HepG2 (cell line): ENCODE results near the gene RPL3. TPM values are rescaled to one million over a fixed set of nuclear protein-coding genes. Genes with fewer than 3 reads are reported as not detected.

Experiments used
- ARID5B ChIP-seq: IDR thresholded peaks from 2 replicates; pipeline ENCODE4 v1.4.0; 2020; ENCODE audit warnings: mild to moderate bottlenecking, missing genetic modification reagents
- EHMT2 ChIP-seq: fragments of 200-600 bp; sonication (generic); IDR thresholded peaks from 2 replicates; pipeline ENCODE4 v1.7.0; 2017; ENCODE audit warnings: antibody characterized with exemption, low read depth, low read length, borderline replicate concordance
- GABPB1 ChIP-seq: IDR thresholded peaks from 2 replicates; pipeline ENCODE4 v1.6.1; 2016; ENCODE audit warnings: mild to moderate bottlenecking, missing genetic modification reagents, moderate library complexity, missing compliant biosample characterization
- HNRNPH1 ChIP-seq: fragments of 200-400 bp; formaldehyde crosslinking; optimal IDR thresholded peaks from 2 replicates; pipeline ENCODE3; 2017; ENCODE audit warnings: mild to moderate bottlenecking, low read depth, low read length
- IKZF4 ChIP-seq: sonication (generic); formaldehyde crosslinking; IDR thresholded peaks from 2 replicates; pipeline ENCODE4 v1.5.1; 2020; ENCODE audit warnings: borderline replicate concordance, mild to moderate bottlenecking, low read depth, missing genetic modification reagents; ENCODE audit errors: not compliant biosample characterization
- JUNB ChIP-seq: sonication (generic); formaldehyde crosslinking; IDR thresholded peaks from 2 replicates; pipeline ENCODE4 v1.8.0; 2022; ENCODE audit warnings: missing genetic modification reagents, mild to moderate bottlenecking, borderline replicate concordance
- NFIC ChIP-seq: IDR thresholded peaks from 2 replicates; pipeline ENCODE4 v1.6.1; 2012; ENCODE audit warnings: mild to moderate bottlenecking, low read length, inconsistent platforms
- PHB2 ChIP-seq: fragments of 450-650 bp; IDR thresholded peaks from 2 replicates; pipeline ENCODE4 v1.6.1; 2018; ENCODE audit not compliant: partially characterized antibody
- PRPF4 ChIP-seq: fragments of 200-400 bp; formaldehyde crosslinking; IDR thresholded peaks from 2 replicates; pipeline ENCODE4 v1.6.1; 2016; ENCODE audit warnings: low read length, low read depth; ENCODE audit not compliant: poor library complexity, severe bottlenecking
- RARA ChIP-seq: IDR thresholded peaks from 2 replicates; pipeline ENCODE4 v1.6.1; 2016; ENCODE audit warnings: missing genetic modification reagents, missing compliant biosample characterization
- RBAK ChIP-seq: sonication (generic); formaldehyde crosslinking; IDR thresholded peaks from 2 replicates; pipeline ENCODE4 v1.5.1; 2020; ENCODE audit warnings: mild to moderate bottlenecking, missing genetic modification reagents
- RBM39 ChIP-seq: fragments of 200-400 bp; formaldehyde crosslinking; IDR thresholded peaks from one replicate; pipeline ENCODE4 v1.6.1; 2018; ENCODE audit warnings: antibody characterized with exemption, mild to moderate bottlenecking, low read depth, low read length; ENCODE audit not compliant: poor library complexity, severe bottlenecking
- RFXAP ChIP-seq: sonication (generic); formaldehyde crosslinking; IDR thresholded peaks from 2 replicates; pipeline ENCODE4 v1.4.0; 2020; ENCODE audit warnings: missing genetic modification reagents, borderline replicate concordance
- SNRNP70 ChIP-seq: fragments of 200-400 bp; formaldehyde crosslinking; IDR thresholded peaks from 2 replicates; pipeline ENCODE4 v1.6.1; 2017; ENCODE audit warnings: mild to moderate bottlenecking, low read depth, low read length, moderate library complexity
- TEAD3 ChIP-seq: optimal IDR thresholded peaks from 2 replicates; pipeline ENCODE3; 2016; ENCODE audit warnings: borderline replicate concordance
- ZNF235 ChIP-seq: sonication (generic); formaldehyde crosslinking; IDR thresholded peaks from 2 replicates; pipeline ENCODE4 v1.8.1; 2023; ENCODE audit warnings: mild to moderate bottlenecking, missing genetic modification reagents, borderline replicate concordance
- ZNF772 ChIP-seq: sonication (generic); formaldehyde crosslinking; IDR thresholded peaks from 2 replicates; pipeline ENCODE4 v1.5.0; 2020; ENCODE audit warnings: mild to moderate bottlenecking, missing genetic modification reagents
- ZSCAN12 ChIP-seq: sonication (generic); formaldehyde crosslinking; IDR thresholded peaks from 2 replicates; pipeline ENCODE4 v1.9.0; 2021; ENCODE audit warnings: mild to moderate bottlenecking, missing genetic modification reagents
- polyA plus RNA-seq, 8 experiments: library from polyadenylated mRNA; depleted of rRNA in 3 of 8; stranded (reverse) in 7 of 8; unstranded in 1 of 8; fragments of >200 nt; fragmentation: Illumina TruSeq in 4 of 8; extraction: Trizol in 4 of 8; gene quantifications; 2 replicates each; pipeline versions ENCODE4 v1.2.1 to v1.2.3, GENCODE V29; 2011 to 2016; ENCODE audit warnings: low read depth in 4 of 8, missing spikeins in 1 of 8, mixed read lengths in 1 of 8; ENCODE audit not compliant: insufficient read depth in 1 of 8
- total RNA-seq, 5 experiments: library from RNA; depleted of rRNA; stranded (reverse); fragments of >200 nt; fragmentation: Illumina TruSeq; extraction: Trizol; gene quantifications; 2 replicates each; pipeline ENCODE4 v1.2.3, GENCODE V29; 2016; ENCODE audit warnings: low read depth in 1 of 5
- TF ChIP-seq, protein P1 (sequence below): IDR thresholded peaks from 2 replicates; pipeline ENCODE4 v1.6.1; 2016; ENCODE audit warnings: low read depth, control low read depth
- TF ChIP-seq, protein P2 (sequence below): sonication (generic); formaldehyde crosslinking; IDR thresholded peaks from 2 replicates; pipeline ENCODE4 v1.5.0; 2020; ENCODE audit warnings: missing genetic modification reagents
- TF ChIP-seq, protein P3 (sequence below): sonication (generic); formaldehyde crosslinking; IDR thresholded peaks from 2 replicates; pipeline ENCODE4 v1.4.0; 2020; ENCODE audit warnings: mild to moderate bottlenecking, missing genetic modification reagents, borderline replicate concordance

Gene RPL3
- total and polyA plus RNA-seq, 2 of the 13 experiments (the other 11 are each of a cell fraction or from before 2014, with no cell fraction given), result 1,051 to 3,279 TPM

DNA sequence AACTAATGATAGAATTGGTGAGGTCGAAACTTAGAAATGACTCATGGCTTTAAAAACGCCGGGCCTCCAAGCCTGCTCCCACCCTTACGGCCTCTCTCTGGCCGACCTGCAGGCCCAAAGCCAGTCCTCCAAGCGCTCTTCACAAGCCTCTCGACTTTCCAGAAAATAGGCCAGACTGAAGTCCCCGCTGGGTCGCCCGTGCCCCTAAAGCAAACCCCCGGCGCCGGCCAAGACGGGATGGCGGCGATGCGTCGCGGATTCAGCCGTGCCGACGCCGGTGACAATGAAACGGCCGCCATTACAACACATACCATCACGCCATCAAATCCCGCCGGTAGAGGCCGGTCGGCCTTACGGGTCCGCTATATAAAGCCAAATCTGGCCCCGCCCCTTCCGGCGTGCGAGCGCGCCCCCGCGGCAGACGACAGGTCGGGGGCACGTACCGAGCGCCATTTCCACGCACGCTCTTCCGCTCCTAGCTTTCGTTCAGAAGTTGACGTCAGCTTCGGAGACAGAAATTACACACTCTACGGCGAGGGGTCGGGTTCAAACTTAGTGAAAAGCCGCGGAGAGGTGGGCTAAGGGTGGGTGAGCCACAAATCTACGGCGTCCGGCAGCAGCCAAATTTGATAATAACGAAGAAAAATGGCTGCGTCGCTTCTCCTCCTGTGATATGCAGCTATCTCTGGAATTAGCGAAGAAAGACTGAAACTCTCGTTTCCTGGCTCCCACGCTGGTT lies at the start of gene RPL3 (continued):
- TF ChIP-seq PHB2 (no peak), IKZF4 (CRISPR knock-in tag) (no peak), ZNF235 (CRISPR knock-in tag) (no peak; the same call in 1 of the 2 replicates), PRPF4 (no peak), TEAD3 (CRISPR knock-in tag) (peak; percentile 81), RFXAP (CRISPR knock-in tag) (0 out of 2 replicates have a peak, but pooled peaks have one; percentile 51), HNRNPH1 (peak; percentile 73), ZNF772 (CRISPR knock-in tag) (peak; percentile 87), RBM39 (peak; percentile 99), JUNB (CRISPR knock-in tag) (no peak), ZSCAN12 (CRISPR knock-in tag) (peak; percentile 76; the same call in 1 of the 2 replicates), RARA (no peak; the same call in 1 of the 2 replicates), NFIC (no peak; the same call in 1 of the 2 replicates), SNRNP70 (no peak), RBAK (CRISPR knock-in tag) (no peak), GABPB1 (CRISPR knock-in tag) (peak; percentile 97), ARID5B (peak; percentile 57), EHMT2 (no peak)
- TF ChIP-seq, protein P1, sequence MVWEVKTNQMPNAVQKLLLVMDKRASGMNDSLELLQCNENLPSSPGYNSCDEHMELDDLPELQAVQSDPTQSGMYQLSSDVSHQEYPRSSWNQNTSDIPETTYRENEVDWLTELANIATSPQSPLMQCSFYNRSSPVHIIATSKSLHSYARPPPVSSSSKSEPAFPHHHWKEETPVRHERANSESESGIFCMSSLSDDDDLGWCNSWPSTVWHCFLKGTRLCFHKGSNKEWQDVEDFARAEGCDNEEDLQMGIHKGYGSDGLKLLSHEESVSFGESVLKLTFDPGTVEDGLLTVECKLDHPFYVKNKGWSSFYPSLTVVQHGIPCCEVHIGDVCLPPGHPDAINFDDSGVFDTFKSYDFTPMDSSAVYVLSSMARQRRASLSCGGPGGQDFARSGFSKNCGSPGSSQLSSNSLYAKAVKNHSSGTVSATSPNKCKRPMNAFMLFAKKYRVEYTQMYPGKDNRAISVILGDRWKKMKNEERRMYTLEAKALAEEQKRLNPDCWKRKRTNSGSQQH (CRISPR knock-in tag), result peak; percentile 92; the same call in 1 of the 2 replicates
- TF ChIP-seq, protein P2, sequence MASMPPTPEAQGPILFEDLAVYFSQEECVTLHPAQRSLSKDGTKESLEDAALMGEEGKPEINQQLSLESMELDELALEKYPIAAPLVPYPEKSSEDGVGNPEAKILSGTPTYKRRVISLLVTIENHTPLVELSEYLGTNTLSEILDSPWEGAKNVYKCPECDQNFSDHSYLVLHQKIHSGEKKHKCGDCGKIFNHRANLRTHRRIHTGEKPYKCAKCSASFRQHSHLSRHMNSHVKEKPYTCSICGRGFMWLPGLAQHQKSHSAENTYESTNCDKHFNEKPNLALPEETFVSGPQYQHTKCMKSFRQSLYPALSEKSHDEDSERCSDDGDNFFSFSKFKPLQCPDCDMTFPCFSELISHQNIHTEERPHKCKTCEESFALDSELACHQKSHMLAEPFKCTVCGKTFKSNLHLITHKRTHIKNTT (CRISPR knock-in tag), result 0 out of 2 replicates have a peak, but pooled peaks have one; percentile 15
- TF ChIP-seq, protein P3, sequence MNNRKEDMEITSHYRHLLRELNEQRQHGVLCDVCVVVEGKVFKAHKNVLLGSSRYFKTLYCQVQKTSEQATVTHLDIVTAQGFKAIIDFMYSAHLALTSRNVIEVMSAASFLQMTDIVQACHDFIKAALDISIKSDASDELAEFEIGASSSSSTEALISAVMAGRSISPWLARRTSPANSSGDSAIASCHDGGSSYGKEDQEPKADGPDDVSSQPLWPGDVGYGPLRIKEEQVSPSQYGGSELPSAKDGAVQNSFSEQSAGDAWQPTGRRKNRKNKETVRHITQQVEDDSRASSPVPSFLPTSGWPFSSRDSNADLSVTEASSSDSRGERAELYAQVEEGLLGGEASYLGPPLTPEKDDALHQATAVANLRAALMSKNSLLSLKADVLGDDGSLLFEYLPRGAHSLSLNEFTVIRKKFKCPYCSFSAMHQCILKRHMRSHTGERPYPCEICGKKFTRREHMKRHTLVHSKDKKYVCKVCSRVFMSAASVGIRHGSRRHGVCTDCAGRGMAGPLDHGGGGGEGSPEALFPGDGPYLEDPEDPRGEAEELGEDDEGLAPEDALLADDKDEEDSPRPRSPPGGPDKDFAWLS (CRISPR knock-in tag), result no peak
